Medulla oblongata (tissue), 1 donor: ENCODE measurements around the gene HNRNPDL.
"Not testable (repeated sequence)": the region's sequence is repeated elsewhere in the genome, so short reads cannot be mapped to it uniquely, and the experiment has no call there.

Experiments used
- DNase-seq: peaks from one replicate; pipeline ENCODE4 v3.0.0-alpha.2; 2015; ENCODE audit errors: extremely low spot score

Gene HNRNPDL

GRCh38 chr4:82430193-82430963 is at the start of gene HNRNPDL, which contains the start of gene ENOPH1:
TSS of gene HNRNPDL (minus strand) at chr4:82430462. CDS start at chr4:82429690, 772 bp downstream.
TSS of gene ENOPH1 (plus strand) at chr4:82430590. CDS start at chr4:82430830, 240 bp downstream.
- DNase-seq = peak; percentile 98

GRCh38 chr4:82479562-82479961 is 49.3 kb upstream of the HNRNPDL start:
- DNase-seq = no peak

GRCh38 chr4:82477469-82477868 is 47.2 kb upstream of the HNRNPDL start:
- DNase-seq = not testable (repeated sequence)

- DNase-seq = not testable (repeated sequence)
These were observed 45.7 kb upstream of the HNRNPDL start for GRCh38 chr4:82475931-82476330.

GRCh38 chr4:82473621-82474164 is 43.4 kb upstream of the HNRNPDL start:
- DNase-seq = no peak

- DNase-seq = not testable (repeated sequence)
These were observed 42.8 kb upstream of the HNRNPDL start for GRCh38 chr4:82473080-82473479.

- peak; percentile 62 for DNase-seq
These were observed 39.6 kb upstream of the HNRNPDL start for GRCh38 chr4:82469791-82470345.

- no peak for DNase-seq
These were observed 37.2 kb upstream of the HNRNPDL start for GRCh38 chr4:82467471-82467870.

GRCh38 chr4:82463221-82463620 is 33.0 kb upstream of the HNRNPDL start:
- DNase-seq = no peak

- peak; percentile 95 for DNase-seq
These were observed 32.2 kb upstream of the HNRNPDL start for GRCh38 chr4:82462415-82462831.

GRCh38 chr4:82461710-82462109 is 31.4 kb upstream of the HNRNPDL start:
- no peak for DNase-seq

GRCh38 chr4:82458729-82459128 is 28.5 kb upstream of the HNRNPDL start:
- no peak for DNase-seq

GRCh38 chr4:82457266-82457665 is 27.0 kb upstream of the HNRNPDL start:
- DNase-seq = no peak

- DNase-seq = no peak
These were observed 21.8 kb upstream of the HNRNPDL start for GRCh38 chr4:82452026-82452425.

- no peak for DNase-seq
These were observed 20.9 kb upstream of the HNRNPDL start for GRCh38 chr4:82450966-82451755.

GRCh38 chr4:82447886-82448285 is 17.6 kb upstream of the HNRNPDL start:
- no peak for DNase-seq

GRCh38 chr4:82439088-82439487 is 8.8 kb upstream of the HNRNPDL start:
- DNase-seq = no peak

- no peak for DNase-seq
These were observed 7.2 kb upstream of the HNRNPDL start for GRCh38 chr4:82437285-82438005.

GRCh38 chr4:82436780-82437179 is 6.5 kb upstream of the HNRNPDL start:
- no peak for DNase-seq

GRCh38 chr4:82436130-82436529 is 5.9 kb upstream of the HNRNPDL start:
- no peak for DNase-seq

- no peak for DNase-seq
These were observed 4.7 kb upstream of the HNRNPDL start for GRCh38 chr4:82434949-82435348.

GRCh38 chr4:82433791-82434190 is 3.5 kb upstream of the HNRNPDL start:
- no peak for DNase-seq
